ENCODE measurements around the gene RGL3.

RGL3 gene

GRCh38 chr19:11361771-11362731 lies 57.1 kb downstream of the RGL3 start:
- Mint-ChIP-seq H3K27me3 (ENCODE audit: low read depth, poor library complexity) (peaks cover 48% of the 10 kb centered on the region), H3K36me3 (ENCODE audit: low read depth) (no peaks in the 10 kb centered on the region), H3K9me3 (no peaks in the 10 kb centered on the region), H3K4me1 (peaks cover 16% of the 10 kb centered on the region), H3K4me3 (peak overlapping the region; percentile 66), H3K27ac (no peak overlapping the region)
- TF ChIP-seq, protein P1, sequence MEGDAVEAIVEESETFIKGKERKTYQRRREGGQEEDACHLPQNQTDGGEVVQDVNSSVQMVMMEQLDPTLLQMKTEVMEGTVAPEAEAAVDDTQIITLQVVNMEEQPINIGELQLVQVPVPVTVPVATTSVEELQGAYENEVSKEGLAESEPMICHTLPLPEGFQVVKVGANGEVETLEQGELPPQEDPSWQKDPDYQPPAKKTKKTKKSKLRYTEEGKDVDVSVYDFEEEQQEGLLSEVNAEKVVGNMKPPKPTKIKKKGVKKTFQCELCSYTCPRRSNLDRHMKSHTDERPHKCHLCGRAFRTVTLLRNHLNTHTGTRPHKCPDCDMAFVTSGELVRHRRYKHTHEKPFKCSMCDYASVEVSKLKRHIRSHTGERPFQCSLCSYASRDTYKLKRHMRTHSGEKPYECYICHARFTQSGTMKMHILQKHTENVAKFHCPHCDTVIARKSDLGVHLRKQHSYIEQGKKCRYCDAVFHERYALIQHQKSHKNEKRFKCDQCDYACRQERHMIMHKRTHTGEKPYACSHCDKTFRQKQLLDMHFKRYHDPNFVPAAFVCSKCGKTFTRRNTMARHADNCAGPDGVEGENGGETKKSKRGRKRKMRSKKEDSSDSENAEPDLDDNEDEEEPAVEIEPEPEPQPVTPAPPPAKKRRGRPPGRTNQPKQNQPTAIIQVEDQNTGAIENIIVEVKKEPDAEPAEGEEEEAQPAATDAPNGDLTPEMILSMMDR (IDR thresholded peaks at IDR 0.05): no peak
- DNase-seq: no peak

DNA sequence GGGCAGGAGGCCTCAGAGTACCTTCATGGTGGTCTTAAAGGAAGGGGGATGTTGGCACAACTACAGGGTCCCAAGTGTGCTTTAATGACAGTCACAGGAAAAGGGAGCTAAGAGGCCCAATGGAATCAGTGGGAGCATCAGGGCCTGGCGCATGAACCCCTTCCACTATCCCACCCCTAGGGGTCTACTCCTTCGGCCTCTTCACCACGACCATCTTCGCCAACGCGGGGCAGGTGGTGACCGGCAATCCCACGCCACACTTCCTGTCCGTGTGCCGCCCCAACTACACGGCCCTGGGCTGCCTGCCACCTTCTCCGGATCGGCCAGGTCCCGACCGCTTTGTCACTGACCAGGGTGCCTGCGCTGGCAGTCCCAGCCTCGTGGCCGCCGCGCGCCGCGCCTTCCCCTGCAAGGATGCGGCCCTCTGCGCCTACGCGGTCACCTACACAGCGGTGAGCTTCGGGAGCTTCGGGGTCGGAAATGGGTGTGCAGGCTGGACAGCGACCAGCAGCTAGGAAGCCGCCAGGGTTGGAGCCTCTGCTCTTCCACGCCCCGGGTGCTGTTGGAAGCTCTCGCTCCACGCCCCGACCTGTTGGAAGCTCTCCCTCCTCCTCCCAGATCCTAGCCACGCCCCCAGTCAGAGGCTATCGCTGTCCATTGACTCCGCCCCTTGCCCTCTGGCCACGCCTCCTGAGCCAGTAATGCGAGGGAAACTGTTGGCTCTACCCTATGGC lies 57.9 kb downstream of the RGL3 start:
- Mint-ChIP-seq H3K9me3 (no peaks in the 10 kb centered on the region), H3K27ac (no peak overlapping the region), H3K4me3 (peak overlapping the region; percentile 66), H3K36me3 (ENCODE audit: low read depth) (no peaks in the 10 kb centered on the region), H3K4me1 (peaks cover 19% of the 10 kb centered on the region), H3K27me3 (ENCODE audit: low read depth, poor library complexity) (peaks cover 51% of the 10 kb centered on the region)
- DNase-seq: peak; percentile 99
- TF ChIP-seq, protein P1 (IDR thresholded peaks at IDR 0.05): no peak

GRCh38 chr19:11359421-11359820 lies 59.7 kb downstream of the RGL3 start:
- H3K27ac Mint-ChIP-seq: no peak overlapping the region
- peaks cover 57% of the 10 kb centered on the region for H3K27me3 Mint-ChIP-seq (ENCODE audit: low read depth, poor library complexity)
- H3K36me3 Mint-ChIP-seq (ENCODE audit: low read depth): no peaks in the 10 kb centered on the region
- DNase-seq: no peak
- no peak overlapping the region for H3K4me3 Mint-ChIP-seq
- H3K9me3 Mint-ChIP-seq: no peaks in the 10 kb centered on the region
- H3K4me1 Mint-ChIP-seq: peaks cover 33% of the 10 kb centered on the region
- TF ChIP-seq, protein P1 (IDR thresholded peaks at IDR 0.05): no peak

GRCh38 chr19:11356676-11357550 lies 62.2 kb downstream of the RGL3 start:
- Mint-ChIP-seq H3K4me1 (peaks cover 43% of the 10 kb centered on the region), H3K9me3 (no peaks in the 10 kb centered on the region), H3K36me3 (ENCODE audit: low read depth) (no peaks in the 10 kb centered on the region), H3K4me3 (peak overlapping the region; percentile 81), H3K27me3 (ENCODE audit: low read depth, poor library complexity) (peaks cover 59% of the 10 kb centered on the region), H3K27ac (no peak overlapping the region)
- TF ChIP-seq, protein P1 (IDR thresholded peaks at IDR 0.05): no peak
- DNase-seq: no peak

DNA sequence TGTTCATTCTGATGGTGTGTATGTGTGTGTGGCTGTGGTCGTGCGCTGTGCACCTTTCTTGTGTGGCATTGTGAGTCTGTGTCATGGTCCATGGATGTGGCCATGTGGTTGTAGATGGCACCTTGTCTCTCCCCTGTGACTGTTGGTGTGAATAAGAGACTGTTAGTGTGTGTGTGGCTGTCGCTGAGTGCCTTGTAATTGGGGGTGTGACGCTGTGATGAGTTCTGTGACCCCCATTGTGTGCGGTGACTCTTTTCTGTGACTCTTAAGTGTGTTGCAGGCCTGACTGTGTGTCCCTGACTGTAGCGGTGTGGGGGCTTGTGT lies 63.1 kb downstream of the RGL3 start:
- peaks cover 55% of the 10 kb centered on the region for H3K27me3 Mint-ChIP-seq (ENCODE audit: low read depth, poor library complexity)

More for the DNA sequence above, 63.1 kb downstream of the RGL3 start:
- TF ChIP-seq, protein P1 (IDR thresholded peaks at IDR 0.05): no peak
- Mint-ChIP-seq H3K36me3 (ENCODE audit: low read depth) (no peaks in the 10 kb centered on the region), H3K27ac (peak overlapping the region; percentile 19), H3K4me3 (peak overlapping the region; percentile 81), H3K9me3 (no peaks in the 10 kb centered on the region), H3K4me1 (peaks cover 44% of the 10 kb centered on the region)
- no peak for DNase-seq
